ENCODE measurements around the gene PARK7.

Gene PARK7

GRCh38 chr1:8004803-8005573 is 43.5 kb downstream of the PARK7 start:
- no peak for DNase-seq (ENCODE audit: extremely low spot score, insufficient read length, low read depth)
- FAIRE-seq: no peak

- DNase-seq (ENCODE audit: extremely low spot score, insufficient read length, low read depth): no peak
- no peak for FAIRE-seq
Measured at GRCh38 chr1:8006037-8006963, 44.8 kb downstream of the PARK7 start.

DNA sequence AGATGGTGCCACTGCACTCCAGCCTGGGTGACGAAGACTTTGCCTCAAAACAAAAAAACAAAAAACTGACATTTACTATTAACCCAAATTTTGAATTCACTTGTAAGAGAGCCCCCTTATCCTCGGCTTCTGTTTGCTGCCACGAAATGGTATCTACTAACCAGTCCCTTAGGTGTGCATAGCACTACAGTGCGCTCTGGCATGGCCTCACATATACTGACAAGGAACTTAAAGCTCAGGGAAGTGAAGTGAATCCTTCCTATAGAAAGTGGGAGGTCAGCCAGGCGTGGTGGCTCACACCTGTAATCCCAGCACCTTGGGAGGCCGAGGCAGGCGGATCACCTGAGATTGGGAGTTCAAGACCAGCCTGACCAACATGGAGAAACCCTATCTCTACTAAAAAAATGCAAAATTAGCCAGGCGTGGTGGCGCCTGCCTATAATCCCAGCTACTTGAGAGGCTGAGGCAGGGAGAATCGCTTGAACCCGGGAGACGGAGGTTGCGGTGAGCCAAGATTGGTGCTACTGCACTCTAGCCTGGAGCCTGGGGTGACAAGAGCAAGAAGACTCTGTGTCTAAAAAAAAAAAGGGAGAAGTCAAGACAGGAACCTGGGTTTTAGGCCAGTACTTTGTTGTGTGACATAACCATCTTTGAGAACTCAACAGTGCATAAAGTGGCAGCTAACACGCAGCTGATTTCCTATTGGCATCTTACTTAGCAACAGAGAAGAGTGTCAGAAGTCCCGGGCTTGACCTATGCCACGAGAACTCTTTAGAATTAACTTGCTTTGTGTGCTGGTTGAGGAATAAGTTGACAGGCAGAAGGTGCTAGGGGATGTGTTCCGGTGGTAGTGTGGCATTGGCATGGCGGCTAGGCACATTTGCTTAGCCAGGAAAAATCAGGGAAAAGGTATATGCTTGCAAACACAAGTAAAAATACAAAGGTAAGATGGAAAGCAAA is 47.8 kb downstream of the PARK7 start:
- DNase-seq (ENCODE audit: extremely low spot score, insufficient read length, low read depth) (no peak), FAIRE-seq (no peak)

DNA sequence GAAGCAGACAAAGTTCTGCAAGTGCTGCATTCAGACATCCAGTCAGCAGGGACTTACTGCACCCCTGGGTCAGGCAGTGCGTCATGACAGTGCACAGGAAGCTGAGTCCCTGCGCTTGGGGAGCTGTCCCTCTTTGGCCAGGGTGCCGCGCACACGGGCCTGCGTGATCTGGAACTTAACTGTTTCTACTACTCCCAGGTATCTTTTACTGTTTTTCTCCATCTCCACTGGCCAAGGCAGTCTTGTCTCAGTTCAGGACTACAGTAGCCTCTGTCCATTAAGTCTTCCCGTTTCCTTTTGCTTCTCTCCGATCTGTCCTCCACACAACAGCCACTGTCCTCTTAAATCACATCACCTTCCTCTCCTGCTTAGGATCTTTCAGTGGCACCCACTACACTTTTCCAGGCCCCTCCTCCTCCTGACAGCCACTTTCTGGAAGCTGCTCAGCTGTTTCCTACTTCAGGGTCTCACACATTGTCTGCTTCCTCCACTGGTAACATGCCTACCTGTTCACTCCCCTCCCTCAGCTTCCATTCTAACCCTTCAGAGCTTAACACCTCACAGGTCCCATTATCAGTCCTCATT is 48.7 kb downstream of the PARK7 start:
- no peak for FAIRE-seq
- DNase-seq (ENCODE audit: extremely low spot score, insufficient read length, low read depth): no peak

GRCh38 chr1:8011016-8011415 is 49.5 kb downstream of the PARK7 start:
- DNase-seq (ENCODE audit: extremely low spot score, insufficient read length, low read depth): no peak
- FAIRE-seq: no peak

GRCh38 chr1:8011923-8012858 is 50.7 kb downstream of the PARK7 start:
- FAIRE-seq (no peak), DNase-seq (ENCODE audit: extremely low spot score, insufficient read length, low read depth) (no peak)

DNA sequence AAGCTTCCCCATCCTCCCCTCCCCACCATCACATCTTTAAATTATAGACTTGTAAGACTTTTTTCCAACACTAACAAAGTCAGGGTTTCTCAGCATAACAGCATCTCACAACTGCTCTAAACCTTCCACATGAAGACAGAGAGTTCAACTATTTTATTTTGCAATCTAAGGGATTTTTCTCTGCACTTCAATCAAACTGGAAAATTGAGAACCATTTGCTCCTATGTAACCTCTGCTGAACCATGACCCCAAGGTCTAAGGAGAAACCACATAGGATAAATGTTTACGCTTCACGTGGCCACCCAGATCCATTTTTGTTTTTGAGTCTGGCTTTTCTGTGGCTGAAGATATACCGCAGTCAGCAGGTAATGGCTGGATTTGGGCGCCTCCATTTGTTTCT is 51.4 kb downstream of the PARK7 start:
- FAIRE-seq (no peak), DNase-seq (ENCODE audit: extremely low spot score, insufficient read length, low read depth) (no peak)

- FAIRE-seq: no peak
Measured at GRCh38 chr1:8013399-8013798, 51.9 kb downstream of the PARK7 start.

GRCh38 chr1:8013800-8014199 is 52.3 kb downstream of the PARK7 start:
- DNase-seq (ENCODE audit: extremely low spot score, insufficient read length, low read depth): no peak
- FAIRE-seq: no peak

More at GRCh38 chr1:8013399-8013798, 51.9 kb downstream of the PARK7 start:
- no peak for DNase-seq (ENCODE audit: extremely low spot score, insufficient read length, low read depth)

- FAIRE-seq (no peak), DNase-seq (ENCODE audit: extremely low spot score, insufficient read length, low read depth) (no peak)
Measured at GRCh38 chr1:8014381-8014988, 53.0 kb downstream of the PARK7 start.

DNA sequence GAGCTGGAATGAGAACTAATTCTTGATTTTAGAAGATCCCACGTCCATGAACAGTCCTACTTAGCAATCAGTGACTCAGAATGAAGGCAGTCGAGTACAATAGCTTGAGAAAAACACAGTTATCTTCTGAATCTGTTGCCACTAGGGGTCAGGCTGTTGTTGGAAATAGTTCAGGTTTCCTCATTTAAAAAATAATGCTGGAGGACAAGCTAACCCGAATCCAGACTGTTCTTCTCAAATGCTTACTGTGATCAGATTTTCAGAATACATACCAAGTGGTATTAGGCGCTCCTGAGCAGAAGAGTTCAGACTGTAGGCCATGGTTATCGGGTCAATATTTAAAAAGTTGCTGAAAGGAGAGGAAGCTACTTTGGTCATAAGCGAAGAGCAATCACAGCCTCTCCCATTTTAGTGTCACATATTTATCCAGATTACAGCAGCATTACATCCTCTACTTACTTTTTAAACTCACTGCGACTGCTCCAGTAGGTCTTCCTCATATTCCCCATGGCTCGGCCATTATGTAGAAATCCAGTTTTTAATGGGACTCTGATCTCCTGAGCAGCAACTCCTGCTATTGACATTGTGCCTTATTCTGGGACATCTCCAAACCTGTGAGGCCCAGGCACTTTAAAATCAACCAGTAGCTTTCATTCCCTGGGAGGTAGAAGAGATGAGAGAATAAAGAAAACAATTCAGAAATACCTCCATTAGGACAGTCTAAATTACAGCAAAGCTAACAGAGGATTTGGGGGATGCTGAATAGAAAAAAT is 53.7 kb downstream of the PARK7 start:
- FAIRE-seq: peak; percentile 87

DNA sequence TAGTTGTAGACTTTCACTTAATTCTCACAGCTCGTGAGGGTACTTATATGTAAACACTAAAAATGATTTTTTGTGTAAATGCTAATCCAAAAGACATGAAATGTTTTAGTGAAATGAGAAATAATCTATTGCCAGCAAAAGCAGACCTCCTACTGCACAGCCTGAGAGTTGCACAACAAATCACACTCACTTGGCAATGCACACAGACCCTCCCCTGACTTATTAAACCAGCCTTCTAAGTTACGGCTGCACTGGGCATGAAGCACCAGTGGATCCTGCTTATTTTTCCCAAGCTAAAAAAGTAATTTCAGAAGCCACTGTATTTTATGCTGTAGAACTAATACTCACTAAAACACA is 54.3 kb downstream of the PARK7 start:
- FAIRE-seq: no peak

More for the DNA sequence above, 53.7 kb downstream of the PARK7 start:
- DNase-seq (ENCODE audit: extremely low spot score, insufficient read length, low read depth): no peak

DNA sequence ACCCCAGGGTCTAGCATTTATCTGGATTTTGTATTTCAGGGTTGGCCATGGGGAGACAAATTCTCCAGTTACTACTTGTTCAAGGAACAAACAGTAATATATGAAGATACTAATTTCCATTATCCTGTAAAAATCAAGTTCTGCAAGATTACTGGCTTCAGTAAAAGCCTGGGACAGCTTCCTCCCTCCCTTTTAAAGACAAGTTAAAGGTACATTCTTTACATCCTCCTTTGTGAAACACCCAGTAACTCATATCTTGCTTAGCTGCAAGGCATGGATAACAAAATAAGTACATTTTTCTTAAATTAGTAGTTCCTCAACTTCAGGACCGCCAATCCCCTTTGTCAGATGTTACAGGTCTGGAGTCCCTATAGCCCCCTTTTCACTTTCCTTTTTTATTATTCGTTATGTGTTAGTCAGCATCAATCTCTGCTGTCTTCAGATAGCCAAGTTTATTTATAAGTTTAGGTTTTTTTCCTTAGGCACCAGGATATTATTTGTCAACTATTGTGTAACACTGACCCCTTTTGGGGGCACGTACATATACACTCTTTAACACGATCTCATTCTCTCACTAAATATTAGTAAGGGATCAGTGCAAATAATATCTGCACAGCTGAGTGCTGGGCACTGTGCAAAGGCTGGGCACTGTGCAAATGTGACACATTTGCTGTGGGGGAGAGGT is 54.8 kb downstream of the PARK7 start:
- DNase-seq (ENCODE audit: extremely low spot score, insufficient read length, low read depth) (no peak), FAIRE-seq (no peak)

More for the DNA sequence above, 54.3 kb downstream of the PARK7 start:
- no peak for DNase-seq (ENCODE audit: extremely low spot score, insufficient read length, low read depth)

DNA sequence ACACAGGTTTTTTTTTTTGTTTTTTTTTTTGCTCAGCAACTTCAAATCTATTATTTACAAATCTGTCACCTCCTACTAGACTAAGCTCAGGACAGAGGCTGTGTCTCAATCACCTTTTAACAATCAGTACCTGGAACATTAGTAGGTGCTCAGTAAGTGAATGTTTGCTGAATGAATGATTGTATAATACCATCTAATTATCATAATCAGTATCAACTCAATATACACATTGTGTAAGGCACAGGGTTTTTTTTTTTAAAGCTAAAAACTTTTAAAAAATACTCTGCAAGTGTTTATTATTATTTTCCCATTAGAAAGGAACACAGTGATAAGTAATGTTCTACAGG is 55.4 kb downstream of the PARK7 start:
- no peak for FAIRE-seq
- DNase-seq (ENCODE audit: extremely low spot score, insufficient read length, low read depth): no peak

DNA sequence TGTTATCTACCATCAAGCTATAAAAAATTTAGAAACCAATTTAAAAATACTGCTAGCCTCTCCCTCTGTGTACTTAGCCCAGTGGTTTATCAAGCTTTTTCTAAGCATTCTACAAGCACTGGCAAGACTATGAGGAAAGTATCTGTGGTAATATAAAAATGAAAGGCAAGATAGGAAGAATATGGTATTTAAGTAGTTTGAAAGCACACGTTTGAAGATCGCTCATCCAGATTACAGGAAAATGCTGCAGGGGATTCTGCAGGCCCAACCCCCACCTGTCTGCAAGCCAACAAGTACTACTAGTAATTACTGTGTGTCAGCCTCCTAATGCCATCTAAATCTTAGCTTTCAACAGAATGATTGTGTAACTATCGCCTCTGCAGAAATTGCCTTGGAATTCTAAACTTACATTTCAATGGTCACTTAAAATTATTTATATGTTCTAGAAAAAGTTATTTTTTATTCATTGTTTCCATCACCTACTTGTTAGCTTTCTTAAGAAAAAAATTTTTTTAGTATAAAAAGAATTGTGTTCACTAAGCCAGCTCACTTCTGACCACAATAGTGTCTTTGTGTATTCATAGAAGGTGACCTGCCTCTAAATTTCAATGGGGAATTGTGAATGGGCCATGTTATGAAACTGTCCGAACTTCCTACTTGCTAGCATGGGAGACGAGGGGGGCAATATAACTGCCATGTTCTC is 56.1 kb downstream of the PARK7 start:
- DNase-seq (ENCODE audit: extremely low spot score, insufficient read length, low read depth): no peak
- FAIRE-seq: no peak

DNA sequence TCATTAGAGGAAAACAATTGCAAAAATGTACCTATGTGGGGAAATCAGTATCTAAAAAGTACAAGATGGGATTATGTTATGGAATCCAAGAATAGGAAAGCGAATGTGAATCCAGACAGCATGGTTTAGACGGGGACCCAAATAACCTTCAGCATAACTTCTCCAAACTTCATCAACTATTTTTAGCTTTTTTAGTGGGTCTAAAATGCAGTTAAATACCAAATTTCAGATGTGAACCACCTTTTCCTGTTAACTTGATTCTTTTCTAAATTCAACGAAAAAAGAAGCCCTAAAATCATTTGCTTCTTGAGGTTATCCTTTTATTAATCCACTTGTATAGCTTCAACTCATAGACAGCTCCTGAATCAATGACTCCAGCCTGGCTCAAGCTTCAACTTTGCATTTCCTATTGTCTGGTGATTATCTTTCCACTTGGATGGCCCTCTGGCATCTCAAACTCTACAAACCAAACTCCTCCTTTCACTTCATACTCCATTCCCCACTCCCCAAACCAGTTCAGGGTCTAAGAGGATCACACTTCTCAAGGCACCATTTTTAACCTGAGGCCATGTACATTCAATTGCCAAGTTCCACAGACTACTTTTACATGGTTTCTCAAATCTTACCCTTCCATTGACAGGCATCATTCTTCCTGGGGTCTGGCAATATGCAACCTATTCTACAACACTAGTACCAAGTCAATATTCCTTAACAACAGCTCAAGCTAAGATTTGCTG is 57.1 kb downstream of the PARK7 start:
- DNase-seq (ENCODE audit: extremely low spot score, insufficient read length, low read depth) (no peak), FAIRE-seq (no peak)
